ENCODE results near the gene CNDP1. TPM values are rescaled to one million over a fixed set of nuclear protein-coding genes. Genes with fewer than 3 reads are reported as not detected.

Gene CNDP1
- total RNA-seq, 1 experiment from 2014 or later, result not detected

GRCh38 chr18:74567822-74568221, 33.5 kb downstream of the CNDP1 start:
- BruUV-seq (replicated peaks), result no TSS peak
- H3K4me3 Mint-ChIP-seq (ENCODE audit: unreplicated experiment), result no peak overlapping the region
- ChIA-PET POLR2A (no interaction called here), CTCF (interaction anchor here (0.6 to 2.8 kb wide), 2 partner anchors 16 to 300 kb away, joined by 3 to 10 read pairs; no protein-coding TSS in a partner anchor)
- DNase-seq (ENCODE audit: unreplicated experiment), result no peak
- no peaks in the 10 kb centered on the region for H3K36me3 Mint-ChIP-seq (ENCODE audit: insufficient read depth, unreplicated experiment)
- intact Hi-C loops (cut with micrococcal nuclease), result no loop called here
- H3K27ac Mint-ChIP-seq (ENCODE audit: low read depth, unreplicated experiment), result no peak overlapping the region
- H3K27me3 Mint-ChIP-seq (ENCODE audit: insufficient read depth, unreplicated experiment), result peaks cover 30% of the 10 kb centered on the region
- no peaks in the 10 kb centered on the region for H3K4me1 Mint-ChIP-seq (ENCODE audit: insufficient read depth, unreplicated experiment)
- H3K9me3 Mint-ChIP-seq (ENCODE audit: unreplicated experiment), result no peaks in the 10 kb centered on the region
- TF ChIP-seq CTCF (IDR thresholded peaks at IDR 0.05; ENCODE audit: unreplicated experiment), result no peak

DNA sequence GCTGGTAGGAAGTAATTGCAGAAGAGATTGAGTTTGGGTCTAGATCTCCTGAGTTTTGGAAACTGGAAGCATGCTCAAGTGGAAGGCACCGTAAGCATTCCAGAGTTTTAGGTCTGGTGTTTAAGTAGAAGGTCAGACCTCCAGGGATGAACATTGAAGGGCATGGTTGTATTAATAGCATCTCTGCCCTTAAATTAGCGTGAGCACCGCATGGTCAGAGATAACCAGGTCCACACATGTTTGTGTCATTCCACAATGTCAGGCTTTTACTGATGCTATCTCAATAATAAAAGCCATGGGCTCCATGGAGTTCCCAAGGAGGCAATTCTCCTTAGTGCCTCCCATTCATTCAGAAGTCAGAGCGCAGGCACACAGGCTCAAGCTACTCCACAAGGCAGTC, 35.1 kb downstream of the CNDP1 start:
- no peak for DNase-seq (ENCODE audit: unreplicated experiment)
- Mint-ChIP-seq H3K27me3 (ENCODE audit: insufficient read depth, unreplicated experiment) (peaks cover 31% of the 10 kb centered on the region), H3K9me3 (ENCODE audit: unreplicated experiment) (no peaks in the 10 kb centered on the region), H3K36me3 (ENCODE audit: insufficient read depth, unreplicated experiment) (no peaks in the 10 kb centered on the region), H3K27ac (ENCODE audit: low read depth, unreplicated experiment) (no peak overlapping the region), H3K4me3 (ENCODE audit: unreplicated experiment) (no peak overlapping the region), H3K4me1 (ENCODE audit: insufficient read depth, unreplicated experiment) (no peaks in the 10 kb centered on the region)
- intact Hi-C loops (cut with micrococcal nuclease), result no loop called here
- TF ChIP-seq CTCF (IDR thresholded peaks at IDR 0.05; ENCODE audit: unreplicated experiment), result no peak
- POLR2A ChIA-PET, result no interaction called here
- BruUV-seq (replicated peaks), result no TSS peak
- CTCF ChIA-PET, result interaction anchor here (0.6 to 2.8 kb wide), 4 partner anchors 15 to 408 kb away, joined by 3 to 10 read pairs (median 3); no protein-coding TSS in a partner anchor

DNA sequence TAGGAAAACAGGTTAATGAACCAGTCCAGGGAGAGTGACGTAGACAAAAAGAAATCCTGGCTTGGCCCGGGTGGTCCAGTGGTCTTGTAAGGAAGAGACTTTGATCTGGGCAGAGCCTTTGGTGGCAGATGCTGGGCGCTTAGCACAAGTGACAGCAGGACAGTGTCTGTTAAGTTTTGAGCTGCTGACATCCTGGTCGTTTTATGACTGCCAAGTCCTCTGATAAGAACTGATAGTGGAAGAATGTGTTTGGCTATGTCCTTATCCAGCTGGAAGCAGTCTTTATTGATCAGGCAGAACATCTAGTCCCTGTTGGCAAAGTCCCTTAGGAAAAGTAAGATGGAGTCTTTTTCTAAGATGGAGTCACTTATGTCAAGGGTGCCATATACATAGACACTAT, 36.0 kb downstream of the CNDP1 start:
- H3K27me3 Mint-ChIP-seq (ENCODE audit: insufficient read depth, unreplicated experiment), result peaks cover 39% of the 10 kb centered on the region
- H3K27ac Mint-ChIP-seq (ENCODE audit: low read depth, unreplicated experiment), result no peak overlapping the region
- H3K4me3 Mint-ChIP-seq (ENCODE audit: unreplicated experiment), result no peak overlapping the region
- no peak for DNase-seq (ENCODE audit: unreplicated experiment)
- no peak for TF ChIP-seq CTCF (IDR thresholded peaks at IDR 0.05; ENCODE audit: unreplicated experiment)
- ChIA-PET POLR2A (no interaction called here), CTCF (interaction anchor here (0.6 to 1.2 kb wide), 3 partner anchors 19 to 50 kb away, joined by 3 to 5 read pairs (median 3); no protein-coding TSS in a partner anchor)
- BruUV-seq (replicated peaks), result no TSS peak
- no peaks in the 10 kb centered on the region for H3K4me1 Mint-ChIP-seq (ENCODE audit: insufficient read depth, unreplicated experiment)
- H3K9me3 Mint-ChIP-seq (ENCODE audit: unreplicated experiment), result no peaks in the 10 kb centered on the region
- no peaks in the 10 kb centered on the region for H3K36me3 Mint-ChIP-seq (ENCODE audit: insufficient read depth, unreplicated experiment)
- intact Hi-C loops (cut with micrococcal nuclease), result no loop called here

DNA sequence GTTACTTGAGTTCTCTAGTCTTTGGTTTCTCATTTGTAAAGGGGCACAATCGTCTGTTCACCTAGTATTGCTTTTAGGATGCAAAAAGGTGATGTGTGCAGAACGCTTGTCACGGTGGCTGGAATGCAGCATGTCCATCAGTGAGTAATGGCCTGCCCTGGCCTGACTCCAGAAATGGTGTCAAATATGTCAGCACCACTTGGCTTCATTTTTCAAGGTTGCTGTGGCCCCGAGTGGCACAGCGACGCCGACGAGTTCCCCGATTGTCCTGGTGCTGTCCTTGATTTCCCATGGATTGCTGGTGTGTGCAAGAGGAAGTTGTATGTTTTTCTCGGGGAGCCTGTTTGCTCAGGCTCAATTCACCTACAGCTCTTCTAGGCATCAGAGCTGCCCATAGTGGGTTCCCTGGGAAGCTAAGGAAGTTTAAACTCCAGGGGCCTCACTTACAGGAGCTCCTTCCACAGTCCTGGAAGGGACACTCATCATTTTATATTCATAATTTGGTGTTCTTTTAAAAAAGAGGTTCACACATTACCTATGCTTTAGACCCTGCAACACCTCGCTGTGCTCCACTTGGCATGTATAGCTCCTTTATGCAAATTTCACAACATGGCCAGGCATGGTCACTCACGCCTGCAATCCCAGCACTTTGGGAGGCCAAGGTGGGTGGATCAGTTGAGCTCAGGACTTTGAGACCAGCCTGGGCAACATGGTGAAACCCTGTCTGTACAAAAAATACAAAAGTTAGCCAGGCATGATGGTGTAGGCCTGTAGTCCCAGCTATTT, 37.8 kb downstream of the CNDP1 start:
- no peak for TF ChIP-seq CTCF (IDR thresholded peaks at IDR 0.05; ENCODE audit: unreplicated experiment)
- no peaks in the 10 kb centered on the region for H3K4me1 Mint-ChIP-seq (ENCODE audit: insufficient read depth, unreplicated experiment)
- no peak overlapping the region for H3K27ac Mint-ChIP-seq (ENCODE audit: low read depth, unreplicated experiment)
- ChIA-PET POLR2A (interaction anchor here (0.8 kb wide), 1 partner anchor 25 kb away, joined by 5 read pairs; the partner anchor contains the start of gene ZNF407), CTCF (interaction anchor here (0.6 to 1.4 kb wide), 2 partner anchors 10 to 1898 kb away, joined by 3 read pairs; no protein-coding TSS in a partner anchor)
- no peaks in the 10 kb centered on the region for H3K9me3 Mint-ChIP-seq (ENCODE audit: unreplicated experiment)
- peaks cover 40% of the 10 kb centered on the region for H3K27me3 Mint-ChIP-seq (ENCODE audit: insufficient read depth, unreplicated experiment)
- no peaks in the 10 kb centered on the region for H3K36me3 Mint-ChIP-seq (ENCODE audit: insufficient read depth, unreplicated experiment)
- H3K4me3 Mint-ChIP-seq (ENCODE audit: unreplicated experiment), result no peak overlapping the region
- no peak for DNase-seq (ENCODE audit: unreplicated experiment)
- intact Hi-C loops (cut with micrococcal nuclease), result no loop called here
- no TSS peak for BruUV-seq (replicated peaks)

Measured in MCF 10A (cell line).